NCI-H187 treated with DMSO at 0.1 percent for 48 hours (cell line): ENCODE results near the gene SOHLH1.

Source experiments
- DNase-seq: peaks from one replicate; lab custom pipeline; 2025; lab: John Stamatoyannopoulos, UW

Gene SOHLH1

DNA sequence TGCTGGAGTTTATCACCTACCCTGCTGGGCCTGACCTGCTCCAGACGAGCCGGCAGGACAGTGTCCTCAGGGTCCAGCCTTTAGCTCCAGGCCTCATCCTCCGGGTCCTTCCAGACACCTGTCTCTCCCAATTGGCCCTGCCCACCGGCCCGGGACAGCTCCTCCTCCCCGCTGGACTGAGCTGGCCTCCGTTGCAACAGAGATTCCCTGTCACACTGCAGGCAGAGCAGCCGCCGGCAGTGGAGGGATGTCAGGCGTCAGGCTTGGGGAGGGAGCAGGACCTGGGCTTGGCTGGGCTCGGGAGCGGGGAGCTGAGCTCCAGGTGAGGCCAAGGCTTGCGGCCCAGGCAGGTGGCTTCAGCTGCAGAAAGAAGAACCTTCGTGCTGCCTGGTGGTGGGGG lies 4.4 kb upstream of the SOHLH1 start:
- DNase-seq = no peak

DNA sequence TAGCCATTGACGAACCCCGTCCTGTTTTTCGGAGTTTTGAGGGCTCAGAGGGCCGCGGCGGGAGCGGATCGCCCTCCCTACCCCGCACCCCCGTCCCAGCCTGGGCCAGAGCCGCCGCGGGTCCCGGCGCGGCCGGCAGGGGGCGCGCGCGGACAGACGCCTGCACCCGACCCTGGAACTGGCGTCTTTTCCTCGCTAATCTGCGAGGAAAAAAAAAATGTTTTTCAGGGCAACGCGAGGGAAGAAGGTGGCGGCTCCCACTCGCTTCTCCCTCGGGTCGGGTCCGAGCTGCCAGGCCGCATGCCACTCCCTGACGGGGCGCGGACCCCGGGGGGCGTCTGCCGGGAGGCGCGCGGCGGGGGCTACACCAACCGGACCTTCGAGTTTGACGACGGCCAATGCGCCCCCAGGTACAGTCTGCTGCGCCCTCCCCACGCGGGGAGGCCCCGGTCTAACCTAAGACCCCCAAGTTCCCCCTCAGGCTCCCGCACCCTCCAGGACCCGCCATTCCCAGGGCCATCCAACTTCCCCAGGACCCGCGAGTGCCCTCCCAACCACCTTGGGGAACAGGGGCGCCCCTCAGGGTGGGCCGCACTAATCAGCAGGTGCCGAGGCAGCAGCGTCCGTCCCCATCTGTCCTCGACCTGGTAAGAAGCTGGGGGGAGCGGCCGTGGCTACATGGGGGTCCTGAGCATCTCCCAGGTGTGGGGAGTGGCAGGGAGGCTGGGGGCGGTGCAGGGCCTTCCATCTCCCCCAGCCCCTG lies 2.9 kb upstream of the SOHLH1 start, which contains the start of gene KCNT1:
Gene KCNT1, plus strand, starts transcription at position 227 of the 763 bp plus-strand sequence. Its CDS starts 74 bp downstream, at position 301.
- DNase-seq = no peak

DNA sequence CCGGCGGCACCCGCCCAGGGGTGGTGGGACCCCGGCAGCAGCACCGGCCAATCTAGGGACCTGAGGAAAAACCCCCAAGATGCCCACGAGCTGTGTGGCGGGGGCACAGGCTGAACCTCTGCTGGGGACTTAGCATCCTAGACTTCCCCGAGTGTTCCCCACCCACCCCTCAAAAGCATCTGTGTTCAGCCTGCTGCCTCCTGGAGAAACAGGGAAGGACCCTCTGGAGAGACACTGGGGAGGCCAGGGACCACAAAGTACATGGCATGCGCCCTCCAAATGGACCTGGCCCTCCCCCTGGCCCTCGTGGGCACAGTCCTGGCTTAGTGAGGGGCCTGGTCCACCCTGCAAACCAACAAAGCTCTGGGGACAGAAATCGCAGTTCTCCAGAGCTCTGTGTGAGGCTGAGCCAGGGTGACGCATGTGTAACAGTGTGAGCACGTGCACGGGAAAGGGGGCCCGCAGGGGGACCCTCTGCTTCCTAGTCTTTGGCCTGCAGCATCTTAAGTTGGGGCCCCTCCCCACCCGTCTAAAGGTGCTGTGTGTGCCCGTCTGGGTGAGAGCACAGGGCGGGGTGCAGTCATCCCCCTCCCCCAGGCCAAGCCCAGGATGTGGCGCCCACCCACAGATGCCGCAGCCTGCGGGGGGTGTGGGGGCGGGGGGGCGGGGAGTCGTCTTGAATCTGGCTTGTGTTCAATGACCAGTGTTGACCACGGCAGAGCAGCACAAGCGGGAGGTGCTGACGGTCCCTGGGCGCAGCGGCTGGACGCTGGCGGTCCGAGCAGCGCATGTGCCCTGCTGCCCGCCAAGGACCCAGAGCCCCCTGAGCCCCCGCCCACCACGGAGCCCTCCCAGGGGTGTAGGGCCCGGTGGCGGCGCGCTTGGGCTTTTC lies 2.0 kb upstream of the SOHLH1 start:
- no peak for DNase-seq

DNA sequence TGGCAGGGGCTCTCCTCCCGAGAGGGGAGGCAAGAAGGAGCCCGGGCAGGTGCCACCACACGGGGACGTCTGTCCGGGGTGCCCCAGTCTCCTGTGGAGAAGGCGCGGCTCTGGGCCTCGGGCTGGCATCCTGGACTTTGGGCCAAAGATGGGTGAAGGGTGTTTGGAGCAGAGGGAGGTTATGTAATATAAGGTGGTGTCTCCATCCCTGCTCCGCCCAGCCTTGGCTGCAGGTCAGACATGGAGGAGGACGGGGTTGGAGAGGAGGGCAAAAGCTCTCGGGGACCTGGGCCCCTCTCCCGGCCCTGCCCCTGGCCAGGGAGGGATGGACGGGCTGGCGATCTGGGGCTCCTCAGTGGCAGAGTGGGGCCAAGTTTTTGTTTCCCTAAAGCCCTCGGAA lies 1.2 kb upstream of the SOHLH1 start:
- DNase-seq = no peak

DNA sequence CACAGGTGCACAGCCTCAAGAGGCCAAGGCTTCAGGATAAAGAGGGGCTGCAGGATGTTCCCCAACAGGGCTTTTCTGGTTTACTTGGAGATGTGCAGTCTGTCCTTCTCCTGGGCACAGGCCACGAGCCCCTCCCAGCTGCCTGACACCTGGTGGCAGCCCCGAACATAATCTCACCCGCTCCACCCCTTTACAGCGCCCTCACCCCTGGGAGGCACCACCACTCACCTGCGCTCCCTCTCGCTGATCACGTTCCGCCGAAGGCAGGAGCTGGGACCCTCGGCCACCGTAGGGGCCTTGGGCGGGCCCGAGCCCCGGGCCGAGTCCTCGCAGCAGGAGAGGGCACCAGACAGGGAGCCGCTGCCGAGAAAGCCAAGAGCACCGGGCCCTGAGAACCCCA lies 514 bp downstream of the SOHLH1 start:
- DNase-seq = no peak

DNA sequence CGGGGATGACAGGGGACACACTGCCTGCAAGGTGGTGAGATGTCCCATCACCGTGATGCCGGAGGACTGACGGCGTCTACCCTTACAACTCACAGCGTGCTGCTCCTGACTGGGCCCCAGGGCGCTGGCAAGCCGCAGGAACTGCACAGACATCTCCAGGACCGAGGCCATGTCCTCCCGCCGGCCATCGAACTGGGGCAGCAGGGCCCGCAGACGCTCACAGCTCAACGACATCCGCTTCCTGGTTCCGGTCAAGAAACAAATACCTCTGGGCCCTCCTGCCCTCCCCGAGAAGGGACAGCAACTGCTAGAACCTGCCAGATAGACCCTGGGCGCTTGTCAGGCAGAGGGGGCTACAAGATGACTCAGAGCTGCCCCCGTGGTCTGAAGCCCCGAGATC lies 1.0 kb downstream of the SOHLH1 start:
- no peak for DNase-seq

DNA sequence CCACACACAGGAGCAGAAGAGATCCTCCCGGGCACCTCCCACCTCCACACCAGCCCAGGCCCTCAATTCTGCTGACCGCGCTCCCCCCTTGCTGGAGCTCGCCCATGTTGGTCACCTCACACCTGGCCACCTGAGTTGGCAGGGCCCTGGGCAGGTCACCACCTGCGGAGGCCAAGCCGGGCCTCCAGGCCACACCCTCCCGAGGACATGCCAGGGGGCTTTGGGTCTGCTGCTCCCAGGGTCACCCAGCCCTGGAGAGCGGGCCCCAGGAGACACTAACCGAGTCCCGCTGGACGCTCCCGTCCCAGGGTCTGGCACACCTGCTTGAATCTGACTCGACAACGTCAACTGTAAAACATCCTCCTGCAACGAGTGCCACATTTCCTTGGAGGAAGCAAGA lies 2.1 kb downstream of the SOHLH1 start:
- DNase-seq = no peak

DNA sequence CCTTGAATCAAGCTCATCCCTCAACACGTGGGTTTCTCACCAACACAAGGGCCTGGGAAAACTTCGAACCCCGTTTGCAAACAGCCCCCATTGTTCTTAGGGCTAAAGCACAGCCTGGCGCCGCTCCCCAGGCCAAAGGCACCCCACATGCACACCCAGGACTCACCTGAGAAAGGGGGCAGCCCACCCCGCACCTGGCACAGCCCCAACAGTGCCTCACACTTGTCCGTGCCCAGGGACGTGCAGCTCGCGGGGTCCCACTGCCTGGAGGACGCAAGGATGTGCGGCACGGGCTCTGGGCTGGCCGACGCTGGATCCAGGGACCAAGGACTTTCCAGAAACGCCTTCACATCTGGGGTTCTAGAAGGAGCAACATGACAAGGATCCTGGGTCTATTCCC lies 2.8 kb downstream of the SOHLH1 start:
- no peak for DNase-seq

DNA sequence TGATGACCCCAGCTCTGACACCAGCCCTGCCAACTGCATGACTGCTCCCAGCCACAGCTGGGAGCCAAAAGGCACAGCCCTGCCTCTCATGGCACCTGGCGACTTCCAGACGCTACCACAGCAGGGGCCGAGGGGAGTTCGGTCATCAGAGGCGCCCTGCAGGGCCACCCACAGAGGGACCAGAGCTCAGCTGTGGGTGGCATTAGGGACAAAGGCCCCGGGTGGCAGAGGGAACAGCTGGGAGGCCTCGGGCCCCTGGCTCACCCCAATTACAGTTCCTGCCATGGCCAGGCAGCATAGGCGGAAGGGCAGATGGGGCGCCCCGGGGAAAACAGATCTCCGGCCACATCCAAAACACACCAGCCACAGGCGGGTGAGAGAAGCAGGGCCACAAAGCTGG lies 3.6 kb downstream of the SOHLH1 start:
- DNase-seq = no peak

DNA sequence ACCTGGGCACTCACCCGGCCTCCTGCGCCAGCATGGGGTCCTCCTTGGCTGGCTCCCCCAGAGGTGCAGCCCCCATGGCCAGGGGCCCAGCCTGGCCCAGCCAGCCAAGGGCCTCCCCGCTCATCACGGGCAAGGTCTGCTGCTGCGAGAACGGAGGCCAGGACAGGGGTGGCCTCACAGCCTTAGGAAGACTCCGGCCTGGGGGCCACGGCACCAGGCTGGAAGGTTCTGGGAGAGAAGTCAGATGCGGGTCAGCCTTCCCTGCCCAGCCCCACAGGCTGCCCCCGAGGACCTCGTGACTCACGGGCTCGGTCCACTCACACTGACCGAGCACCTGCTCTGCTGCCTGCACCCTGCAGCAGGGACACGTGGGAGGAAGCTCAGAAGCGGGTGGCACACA lies 4.2 kb downstream of the SOHLH1 start:
- DNase-seq = no peak

DNA sequence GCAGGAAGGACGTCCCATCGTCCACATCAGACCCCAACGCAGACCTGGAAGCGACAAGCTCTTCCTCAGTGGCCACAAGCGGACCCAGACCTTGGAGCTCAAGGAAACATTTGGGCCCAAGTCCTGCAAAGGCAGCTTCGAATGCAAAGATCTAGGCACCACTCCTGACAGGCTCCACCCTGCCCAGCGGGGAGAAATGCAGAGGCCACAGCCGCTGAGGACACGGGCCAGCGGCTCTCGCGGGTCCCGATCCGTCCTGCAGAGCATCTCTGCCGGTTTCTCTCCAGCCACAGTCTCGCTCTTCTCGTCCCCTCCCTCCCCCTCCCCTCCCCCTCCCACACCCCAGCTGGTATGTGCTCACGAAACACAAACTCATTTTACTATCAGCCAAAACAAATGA lies 4.9 kb downstream of the SOHLH1 start:
- no peak for DNase-seq

DNA sequence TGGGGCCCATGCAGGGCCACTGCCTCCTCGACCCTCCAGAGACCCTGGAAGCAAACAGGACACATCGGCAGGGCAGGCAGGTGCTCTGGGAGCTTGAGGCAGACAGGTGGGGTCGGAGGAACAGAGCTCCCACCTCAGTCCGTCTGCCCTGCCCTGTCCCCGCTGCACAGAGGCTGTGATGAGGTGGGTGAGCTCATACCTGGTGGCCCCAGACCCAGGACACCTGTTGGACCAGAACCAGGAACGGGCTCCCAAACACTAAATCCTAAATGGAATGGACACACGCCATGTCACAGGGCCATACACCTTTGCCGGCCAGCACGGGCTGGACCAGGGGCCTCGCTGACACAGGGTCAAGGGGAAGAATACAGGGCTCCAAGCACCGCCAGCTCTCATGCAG lies 5.5 kb downstream of the SOHLH1 start:
- DNase-seq = no peak

DNA sequence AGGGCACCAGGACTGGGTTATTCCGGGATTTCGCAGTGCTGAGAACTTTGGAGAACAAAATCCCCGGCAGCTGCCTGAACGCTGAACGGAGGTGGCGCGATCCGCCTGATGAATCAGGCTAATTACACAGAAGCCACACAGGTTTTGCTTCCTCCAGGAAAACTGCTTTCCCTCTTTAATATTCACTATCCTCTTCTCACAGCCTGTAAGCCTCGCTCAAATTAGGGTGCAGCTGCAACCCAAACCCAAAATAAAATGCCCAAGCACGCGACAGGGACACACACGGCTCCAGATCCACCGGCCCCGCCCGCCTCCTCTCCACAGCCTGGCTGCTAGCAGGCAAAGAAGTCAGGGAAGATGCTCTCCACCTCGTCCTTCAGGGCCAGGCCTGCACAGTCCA lies 6.0 kb downstream of the SOHLH1 start:
- DNase-seq = no peak

DNA sequence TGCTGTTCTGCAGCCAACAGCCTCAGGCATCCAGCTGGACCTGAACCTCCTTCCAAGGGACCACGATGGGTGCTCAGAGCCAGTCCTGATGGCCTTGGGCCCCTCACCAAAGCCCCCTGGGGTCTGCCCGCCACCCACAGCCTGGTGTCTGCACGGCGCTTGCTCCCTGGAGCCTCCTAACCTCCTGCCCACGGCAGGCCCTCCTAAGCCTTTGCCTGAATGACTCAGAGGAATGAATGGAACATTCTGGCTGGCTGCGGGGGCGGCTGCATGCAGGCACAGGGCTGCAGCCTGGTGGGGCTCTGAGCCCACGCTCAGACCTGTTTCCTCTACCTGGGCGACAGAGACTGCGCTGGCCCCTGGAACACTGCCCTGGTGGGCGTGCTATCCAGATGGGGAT lies 6.9 kb downstream of the SOHLH1 start:
- no peak for DNase-seq

DNA sequence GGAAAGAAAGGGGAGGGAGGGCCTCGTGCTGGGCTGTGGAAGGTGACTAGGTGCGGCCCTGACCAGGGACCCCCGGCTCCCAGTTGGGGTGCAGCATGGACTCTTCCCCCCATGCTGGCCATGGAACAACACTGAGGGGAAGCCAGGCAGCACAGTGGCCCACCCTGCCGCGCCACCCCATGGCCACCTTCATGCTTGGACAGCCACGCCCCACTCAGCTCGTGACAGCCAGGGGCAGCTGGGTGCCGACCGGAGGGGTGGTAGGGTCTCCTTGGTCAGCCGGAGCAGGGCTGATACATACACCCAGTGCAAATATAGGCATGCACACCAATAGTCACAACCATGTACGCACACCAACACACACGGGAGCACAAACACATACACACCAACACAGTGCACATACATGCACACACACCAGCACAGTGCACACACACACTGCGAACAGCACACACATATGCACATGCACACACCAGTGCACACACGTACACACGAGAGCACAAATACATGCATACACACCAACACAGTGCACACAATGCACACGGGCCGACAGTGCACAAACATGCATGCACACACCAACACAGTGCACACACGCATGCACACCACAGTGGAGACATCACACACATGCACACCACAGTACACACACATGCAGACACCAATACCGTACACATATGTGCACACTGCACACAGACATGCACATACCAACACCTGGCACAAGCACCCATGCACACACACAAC lies 8.3 kb downstream of the SOHLH1 start:
- no peak for DNase-seq

DNA sequence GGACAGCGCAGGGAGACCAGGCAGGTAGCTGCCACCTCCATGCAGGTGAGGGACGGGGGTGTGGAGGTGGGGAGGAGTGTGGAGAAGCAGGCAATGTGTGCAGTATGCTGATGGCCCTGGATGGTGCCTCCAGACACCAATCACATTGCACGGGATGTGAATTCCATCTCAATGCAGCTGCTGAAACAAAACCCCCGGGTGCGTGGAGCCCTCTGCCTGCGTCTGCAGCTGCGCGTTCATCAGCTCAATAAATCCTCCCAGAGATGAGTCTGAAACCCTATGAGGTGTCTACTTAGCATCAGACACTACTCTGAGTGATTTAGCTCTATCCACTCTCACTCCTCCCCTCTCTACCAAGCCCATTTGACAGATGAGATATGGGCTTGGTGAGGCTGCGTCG lies 10.3 kb downstream of the SOHLH1 start:
- DNase-seq = no peak

DNA sequence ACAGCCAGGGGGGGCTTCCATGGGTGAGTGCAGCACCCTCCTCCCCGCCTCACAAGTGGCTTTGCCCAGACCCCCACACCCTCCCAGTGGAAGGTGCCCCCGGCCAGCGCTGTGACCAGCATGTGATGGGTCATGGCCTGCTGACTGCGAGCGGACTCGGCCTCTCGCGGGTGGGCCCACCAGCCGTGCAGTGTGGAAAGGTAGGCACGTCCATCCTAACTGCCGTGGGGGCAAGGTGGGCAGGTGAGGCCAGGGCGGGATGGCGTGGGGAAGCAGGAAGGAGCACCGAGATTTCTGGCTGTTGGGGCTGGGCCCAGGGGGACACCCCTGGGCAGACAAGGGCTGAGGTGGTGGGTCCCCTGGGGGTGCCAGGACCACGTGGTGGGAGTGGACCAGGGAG lies 12.1 kb downstream of the SOHLH1 start:
- no peak for DNase-seq

DNA sequence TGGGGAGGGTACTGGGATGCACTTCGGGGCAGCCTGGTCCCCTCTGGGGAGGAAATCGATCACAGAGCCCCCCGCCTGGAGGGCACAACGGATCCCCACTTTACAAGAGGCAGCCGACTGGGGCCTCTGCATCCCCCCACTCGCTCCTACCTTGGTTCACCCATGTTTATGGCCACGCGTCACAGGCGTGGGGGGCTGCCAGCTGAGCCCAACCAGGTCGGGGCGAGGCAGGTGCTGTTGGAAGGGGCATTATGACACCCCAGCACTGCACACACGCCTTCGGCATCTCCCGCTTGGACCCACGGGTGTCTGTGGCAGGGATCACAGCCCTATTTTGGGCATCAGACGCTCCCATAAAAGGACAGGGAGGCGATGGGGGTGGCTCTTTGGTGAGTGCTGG lies 14.6 kb downstream of the SOHLH1 start:
- DNase-seq = no peak

DNA sequence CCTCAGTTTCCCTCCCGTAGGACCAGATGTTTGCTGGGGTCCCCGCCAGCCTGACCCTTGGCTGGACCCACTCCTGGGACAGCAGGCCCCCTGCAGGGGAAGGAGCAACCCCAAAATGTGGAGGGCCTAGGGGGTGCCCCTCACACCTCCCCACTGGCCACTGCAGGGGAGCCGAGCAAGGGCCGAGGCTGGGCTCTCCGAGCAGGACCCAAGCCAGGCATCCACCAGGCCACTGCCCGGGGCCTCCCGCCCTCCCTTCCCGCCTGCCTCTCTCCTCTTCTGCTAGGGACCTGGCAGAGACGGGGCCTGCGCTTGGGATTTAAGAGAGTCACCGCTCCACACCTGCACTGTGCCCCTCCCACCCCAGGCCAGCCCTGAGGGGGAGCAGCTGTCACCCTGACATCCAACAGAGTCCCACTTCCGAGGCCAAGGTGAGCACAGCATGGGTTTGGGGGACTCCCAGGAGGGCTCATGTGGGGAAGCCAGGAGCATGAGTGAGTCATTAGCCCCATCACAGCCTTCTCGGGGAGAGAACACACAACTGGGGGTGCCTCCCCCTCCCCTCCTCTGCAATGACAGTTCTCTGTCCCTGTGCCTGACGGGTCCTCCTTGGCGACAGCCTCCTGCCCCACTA lies 15.8 kb downstream of the SOHLH1 start:
- no peak for DNase-seq

DNA sequence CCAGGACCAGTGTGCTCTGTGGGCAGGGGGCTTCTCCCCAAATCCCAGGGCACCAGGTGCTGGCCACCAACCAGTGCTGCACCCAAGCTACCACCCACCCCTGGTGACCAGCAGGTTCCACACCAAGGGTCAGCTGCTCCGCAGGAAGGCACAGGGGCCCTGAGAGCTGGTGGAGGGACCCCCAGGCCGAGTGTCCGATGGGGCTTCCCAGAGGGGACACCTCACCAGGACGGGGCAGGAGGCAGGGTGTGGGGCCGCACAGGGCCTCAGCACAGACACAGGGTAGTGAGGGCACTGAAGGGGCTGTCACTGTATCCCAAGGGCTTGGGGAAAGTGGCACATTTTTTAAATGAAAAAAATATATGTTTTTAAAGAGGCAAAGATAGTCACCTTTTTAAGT lies 18.1 kb downstream of the SOHLH1 start:
- no peak for DNase-seq

DNA sequence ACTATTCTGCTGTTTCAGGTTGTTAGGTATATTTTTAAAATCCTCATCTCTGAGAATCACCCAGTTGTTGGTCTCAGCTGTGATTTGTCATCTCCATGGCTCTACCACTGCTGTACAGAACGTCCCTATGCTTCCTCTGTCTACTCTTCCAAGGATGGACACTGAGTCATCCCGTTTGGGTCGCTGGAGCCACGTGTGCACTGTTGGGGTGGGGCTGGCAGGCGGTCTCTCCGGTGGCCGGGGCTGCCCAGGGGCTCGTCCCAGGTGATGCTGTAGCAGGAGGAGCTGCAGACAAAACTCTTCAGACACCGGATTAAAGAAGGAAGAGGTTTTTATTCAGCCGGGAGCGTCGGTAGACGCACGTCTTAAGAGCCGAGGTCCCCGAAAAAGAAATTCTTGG lies 19.2 kb downstream of the SOHLH1 start:
- no peak for DNase-seq
